Panc1 (cell line): ENCODE data around the gene SOCS6.

Experiments
- POLR2AphosphoS5 ChIP-seq: IDR thresholded peaks from 2 replicates; pipeline ENCODE4 v1.6.1; 2012; ENCODE audit warnings: mild to moderate bottlenecking, low read depth, low read length, moderate library complexity
- TF ChIP-seq, protein P1 (sequence below): fragments of 450-650 bp; IDR thresholded peaks from 2 replicates; pipeline ENCODE4 v1.5.1; 2017; ENCODE audit warnings: mild to moderate bottlenecking

DNA sequence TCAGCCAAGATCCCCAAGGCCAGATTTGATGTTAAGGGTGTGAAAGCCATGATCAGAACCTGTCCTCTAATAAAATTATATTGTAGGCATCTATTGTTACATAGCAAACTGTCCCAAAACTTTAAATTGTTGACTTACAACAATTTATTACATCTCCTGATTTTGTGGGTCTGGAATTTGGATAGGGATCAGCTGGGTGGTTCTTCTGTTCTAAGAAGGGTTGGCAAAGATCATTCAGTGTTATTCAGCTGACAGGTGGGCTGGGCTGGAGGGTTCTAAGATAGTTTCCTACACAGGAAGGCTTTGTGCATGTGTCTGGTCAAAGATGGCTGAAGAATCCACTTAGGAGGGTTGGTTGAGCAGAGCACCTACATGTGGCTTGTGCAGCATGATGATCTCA lies 50.0 kb downstream of the SOCS6 start:
- TF ChIP-seq, protein P1, sequence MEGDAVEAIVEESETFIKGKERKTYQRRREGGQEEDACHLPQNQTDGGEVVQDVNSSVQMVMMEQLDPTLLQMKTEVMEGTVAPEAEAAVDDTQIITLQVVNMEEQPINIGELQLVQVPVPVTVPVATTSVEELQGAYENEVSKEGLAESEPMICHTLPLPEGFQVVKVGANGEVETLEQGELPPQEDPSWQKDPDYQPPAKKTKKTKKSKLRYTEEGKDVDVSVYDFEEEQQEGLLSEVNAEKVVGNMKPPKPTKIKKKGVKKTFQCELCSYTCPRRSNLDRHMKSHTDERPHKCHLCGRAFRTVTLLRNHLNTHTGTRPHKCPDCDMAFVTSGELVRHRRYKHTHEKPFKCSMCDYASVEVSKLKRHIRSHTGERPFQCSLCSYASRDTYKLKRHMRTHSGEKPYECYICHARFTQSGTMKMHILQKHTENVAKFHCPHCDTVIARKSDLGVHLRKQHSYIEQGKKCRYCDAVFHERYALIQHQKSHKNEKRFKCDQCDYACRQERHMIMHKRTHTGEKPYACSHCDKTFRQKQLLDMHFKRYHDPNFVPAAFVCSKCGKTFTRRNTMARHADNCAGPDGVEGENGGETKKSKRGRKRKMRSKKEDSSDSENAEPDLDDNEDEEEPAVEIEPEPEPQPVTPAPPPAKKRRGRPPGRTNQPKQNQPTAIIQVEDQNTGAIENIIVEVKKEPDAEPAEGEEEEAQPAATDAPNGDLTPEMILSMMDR = no peak
- no peak for TF ChIP-seq POLR2AphosphoS5
